Kidney epithelial cell (primary cell): ENCODE data around the gene COLGALT1. TPM values are rescaled to one million over a fixed set of nuclear protein-coding genes. Genes with fewer than 3 reads are reported as not detected.

ENCODE experiments used
- DNase-seq: peaks from one replicate; pipeline ENCODE4 v3.0.0-alpha.2; 2010; ENCODE audit warnings: low read depth
- H3K27me3 ChIP-seq: 2 replicates; pipeline ENCODE4 v1.6.0; 2011; ENCODE audit warnings: low read length; ENCODE audit not compliant: control insufficient read depth, insufficient read depth
- H3K36me3 ChIP-seq: 2 replicates; pipeline ENCODE4 v1.5.1; 2011; ENCODE audit warnings: low read length; ENCODE audit not compliant: control insufficient read depth, insufficient read depth
- H3K4me3 ChIP-seq: 2 replicates; pipeline ENCODE4 v1.5.1; 2011; ENCODE audit warnings: low read depth, mild to moderate bottlenecking, control low read depth, low read length
- CTCF ChIP-seq: IDR thresholded peaks from 2 replicates; pipeline ENCODE4 v1.5.1; 2011; ENCODE audit warnings: mild to moderate bottlenecking, moderate library complexity, low read length, control low read depth, inconsistent platforms; ENCODE audit not compliant: insufficient read depth, poor library complexity, severe bottlenecking
- total RNA-seq: library from RNA; depleted of rRNA; stranded (reverse); fragments of >200 nt; gene quantifications from 2 replicates; pipeline ENCODE4 v1.2.3, GENCODE V29; 2015

The COLGALT1 gene
- total RNA-seq, 1 donor from 2014 or later: 68.4 TPM

DNA sequence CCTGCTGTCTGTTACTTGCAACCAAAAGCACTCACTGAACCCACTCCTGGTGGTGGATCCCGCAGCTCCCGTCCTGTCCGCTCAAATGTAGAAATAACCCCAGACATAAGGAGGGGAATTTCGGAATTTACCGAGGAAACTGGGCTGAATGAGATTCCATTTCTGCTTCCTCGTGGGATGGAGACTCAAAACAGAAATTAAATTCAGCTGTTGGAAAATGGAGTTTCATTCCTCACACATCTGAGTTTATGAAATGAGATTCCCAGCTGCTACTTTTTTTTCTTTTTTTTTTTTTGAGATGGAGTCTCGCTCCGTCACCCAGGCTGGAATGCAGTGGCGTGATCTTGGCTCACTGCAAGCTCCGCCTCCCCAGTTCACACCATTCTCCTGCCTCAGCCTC is 44.3 kb downstream of the COLGALT1 start:
- TF ChIP-seq CTCF: no peak
- no peaks in the 10 kb centered on the region for H3K36me3 ChIP-seq
- no peak overlapping the region for H3K4me3 ChIP-seq
- H3K27me3 ChIP-seq: peaks cover 15% of the 10 kb centered on the region
- DNase-seq: no peak

DNA sequence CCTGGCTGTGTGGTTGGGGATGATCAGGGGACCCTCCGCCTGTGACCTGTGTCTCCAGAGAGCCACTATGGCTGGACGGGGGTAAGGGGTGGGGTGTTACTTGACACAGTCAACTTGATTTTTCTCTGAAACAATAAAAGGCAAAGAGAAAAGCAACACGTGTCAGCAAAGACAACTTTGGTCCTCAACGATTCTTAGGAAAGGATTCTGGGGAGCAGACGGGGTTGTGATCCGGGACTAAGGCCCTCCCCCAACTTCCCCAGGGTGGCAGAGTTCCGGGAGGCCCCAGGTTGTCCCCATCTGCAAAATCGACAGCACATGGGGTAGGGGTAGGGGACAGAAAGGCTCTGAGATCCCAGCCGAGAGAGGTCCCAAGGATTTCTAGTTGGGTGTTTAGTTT is 46.2 kb downstream of the COLGALT1 start:
- no peak for DNase-seq
- Histone ChIP-seq H3K4me3 (no peak overlapping the region), H3K27me3 (peaks cover 15% of the 10 kb centered on the region), H3K36me3 (no peaks in the 10 kb centered on the region)
- TF ChIP-seq CTCF: no peak

DNA sequence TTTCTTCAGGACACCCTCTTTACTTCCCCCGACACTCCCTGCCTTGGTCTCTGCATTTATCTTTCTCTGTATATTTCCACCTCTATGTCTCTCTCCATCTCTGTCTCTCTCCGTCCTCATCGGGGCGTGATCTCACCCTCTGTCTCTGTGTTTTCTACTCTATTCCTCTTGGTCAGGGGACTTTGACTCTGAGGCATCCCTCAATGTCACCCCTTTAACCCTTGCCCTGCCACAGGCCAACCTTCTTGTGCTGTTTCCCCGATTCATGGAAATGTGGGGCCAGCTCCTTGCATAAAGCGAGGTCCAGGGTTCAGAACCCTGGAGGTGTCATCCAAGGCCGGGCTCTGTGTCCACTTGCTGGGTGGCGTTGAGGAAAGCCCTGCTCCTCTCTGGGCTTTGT is 46.8 kb downstream of the COLGALT1 start:
- Histone ChIP-seq H3K36me3 (no peaks in the 10 kb centered on the region), H3K4me3 (no peak overlapping the region), H3K27me3 (peaks cover 15% of the 10 kb centered on the region)
- TF ChIP-seq CTCF: no peak
- no peak for DNase-seq

DNA sequence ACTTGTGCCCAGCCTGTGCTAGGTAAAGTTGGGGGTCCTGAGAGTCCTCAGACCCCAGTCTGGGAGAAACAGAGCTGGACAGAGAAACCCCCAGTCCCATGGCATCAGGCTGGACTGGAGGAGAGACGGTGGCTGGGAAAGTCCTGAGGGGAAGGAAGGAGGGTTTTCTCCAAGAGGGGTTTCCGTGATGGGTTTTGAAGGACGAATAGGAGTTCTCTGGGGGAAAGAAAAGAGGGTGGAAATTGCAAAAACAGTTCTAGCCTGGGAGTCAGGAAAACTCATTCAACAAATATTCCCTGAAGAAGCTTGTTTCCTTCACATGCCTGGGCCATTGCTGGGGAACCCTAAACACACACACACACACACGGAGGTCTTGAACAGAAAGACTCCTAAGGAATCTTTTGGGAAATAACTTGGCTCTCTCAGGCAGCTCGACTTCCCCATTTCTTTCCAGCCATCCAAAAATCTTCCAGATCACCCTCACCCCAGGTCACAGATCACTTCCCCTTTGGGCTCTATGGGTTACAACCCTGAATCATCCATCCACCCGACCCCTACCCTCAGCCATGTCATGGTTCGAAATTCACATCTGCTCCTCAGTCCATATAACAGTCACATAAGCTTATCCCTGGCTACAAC is 47.5 kb downstream of the COLGALT1 start:
- Histone ChIP-seq H3K27me3 (peaks cover 15% of the 10 kb centered on the region), H3K36me3 (no peaks in the 10 kb centered on the region), H3K4me3 (no peak overlapping the region)
- no peak for TF ChIP-seq CTCF
- DNase-seq: no peak

DNA sequence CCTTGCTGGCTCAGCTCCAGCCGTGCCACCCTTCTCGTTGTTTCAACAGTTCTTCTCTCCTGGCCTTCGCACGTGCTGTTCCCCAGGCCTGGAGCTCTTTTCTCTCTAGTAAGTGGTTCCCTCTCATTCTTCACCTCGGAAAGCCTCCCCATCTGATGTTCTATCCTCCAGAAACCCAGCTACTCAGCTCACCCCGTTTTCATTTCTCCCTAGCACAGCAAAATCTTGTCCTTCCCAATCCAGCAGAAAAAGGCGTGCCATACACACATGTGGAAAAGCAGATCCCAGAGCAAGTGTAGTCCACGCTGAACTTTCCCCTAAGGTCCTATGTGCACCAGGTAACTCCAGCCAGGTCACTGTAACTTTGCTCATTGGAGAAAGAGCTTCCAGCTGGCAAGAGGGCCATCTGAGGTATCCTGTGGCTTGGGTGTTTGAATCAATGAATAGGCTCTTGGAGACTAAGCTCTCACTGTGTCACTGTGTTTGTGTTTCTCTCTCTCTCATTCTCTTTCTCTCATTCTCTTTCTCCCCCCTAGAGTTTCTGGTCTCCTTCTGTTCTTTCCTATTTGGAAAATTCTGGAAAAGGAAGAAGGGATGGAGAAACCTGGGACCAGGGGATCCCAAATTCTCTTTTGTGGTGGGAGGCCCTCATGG is 49.0 kb downstream of the COLGALT1 start:
- no peaks in the 10 kb centered on the region for H3K36me3 ChIP-seq
- peaks cover 15% of the 10 kb centered on the region for H3K27me3 ChIP-seq
- TF ChIP-seq CTCF: no peak
- no peak overlapping the region for H3K4me3 ChIP-seq
- DNase-seq: no peak

- DNase-seq: no peak
- TF ChIP-seq CTCF: no peak
- peaks cover 15% of the 10 kb centered on the region for H3K27me3 ChIP-seq
- no peak overlapping the region for H3K4me3 ChIP-seq
- H3K36me3 ChIP-seq: no peaks in the 10 kb centered on the region
Observed at GRCh38 chr19:17605117-17605516, 49.7 kb downstream of the COLGALT1 start.
